ENCODE measurements around the gene PPP1R12B.
"Not testable (repeated sequence)": the region's sequence is repeated elsewhere in the genome, so short reads cannot be mapped to it uniquely, and the experiment has no call there.

The PPP1R12B gene

GRCh38 chr1:202456372-202457169, 108.1 kb downstream of the PPP1R12B start:
- not testable (repeated sequence) for DNase-seq

DNA sequence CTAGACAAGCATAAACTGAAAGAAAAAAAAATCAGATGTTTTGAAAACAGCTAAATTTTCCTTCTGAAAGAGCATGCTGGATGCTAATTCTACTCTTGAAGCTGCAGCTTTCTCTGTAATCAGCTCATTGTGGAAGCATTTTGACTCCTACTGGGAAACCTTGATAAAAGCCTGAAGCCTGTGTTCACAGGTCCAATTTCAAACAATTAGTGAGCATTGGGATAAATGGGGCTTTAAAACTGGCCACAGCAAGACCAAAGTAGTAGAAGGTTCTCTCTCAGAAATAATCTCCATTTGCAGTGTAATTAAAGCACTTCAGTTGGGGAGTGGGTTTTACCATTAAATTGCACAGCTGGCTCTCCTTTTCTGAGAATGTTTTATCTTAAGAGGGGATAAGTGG, 110.2 kb downstream of the PPP1R12B start:
- DNase-seq: not testable (repeated sequence)

DNA sequence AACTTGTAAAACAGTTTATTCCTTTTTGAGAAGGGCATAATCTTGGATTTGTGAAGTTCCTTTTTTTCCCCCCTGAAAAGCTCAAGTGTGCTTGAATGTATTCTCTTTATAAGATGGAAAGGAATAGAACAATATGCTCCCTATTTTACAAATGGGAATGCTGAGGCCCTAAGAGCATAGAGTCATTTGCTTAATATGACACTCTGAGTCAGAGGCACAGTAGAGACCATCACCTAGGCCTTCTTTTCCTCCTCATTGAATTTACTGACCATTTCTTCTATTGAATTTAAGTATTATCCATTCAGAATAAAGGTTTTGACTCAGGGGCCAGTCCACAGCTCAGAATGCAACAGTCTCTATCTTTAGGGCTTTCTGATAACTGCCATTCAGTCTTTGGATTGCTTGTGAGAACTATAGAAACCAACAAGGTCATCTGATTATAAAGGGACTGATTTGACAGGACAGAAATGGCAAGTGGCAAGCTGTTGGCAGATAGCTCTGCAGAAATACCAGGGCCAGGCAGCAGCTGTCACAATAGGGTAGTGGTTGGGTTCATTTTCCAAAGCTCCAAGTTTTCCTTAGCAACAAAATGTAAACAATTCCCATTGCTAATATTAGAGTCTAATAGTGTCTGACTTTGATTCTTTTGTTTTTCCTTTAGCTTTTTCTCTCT, 111.1 kb downstream of the PPP1R12B start:
- DNase-seq: peak; percentile 4

DNA sequence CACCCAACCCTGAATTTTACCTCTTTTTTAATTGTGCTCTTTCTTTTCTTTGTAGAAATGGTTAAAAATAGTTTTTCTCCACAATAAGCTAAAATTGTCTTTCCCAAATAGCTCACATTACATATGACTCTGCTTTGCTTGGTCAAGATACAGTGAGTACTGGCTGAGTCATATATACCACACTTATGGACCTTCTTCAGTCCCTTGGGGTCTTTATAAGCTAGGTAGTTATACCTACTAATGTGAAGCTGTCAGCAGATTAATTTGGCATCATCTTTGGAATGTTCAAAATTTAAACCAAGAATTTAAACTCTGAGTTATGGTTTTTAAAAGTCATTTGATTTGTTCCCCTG, 111.6 kb downstream of the PPP1R12B start:
- DNase-seq: not testable (repeated sequence)

- no peak for DNase-seq
Measured at GRCh38 chr1:202462342-202463076, 114.0 kb downstream of the PPP1R12B start.

DNA sequence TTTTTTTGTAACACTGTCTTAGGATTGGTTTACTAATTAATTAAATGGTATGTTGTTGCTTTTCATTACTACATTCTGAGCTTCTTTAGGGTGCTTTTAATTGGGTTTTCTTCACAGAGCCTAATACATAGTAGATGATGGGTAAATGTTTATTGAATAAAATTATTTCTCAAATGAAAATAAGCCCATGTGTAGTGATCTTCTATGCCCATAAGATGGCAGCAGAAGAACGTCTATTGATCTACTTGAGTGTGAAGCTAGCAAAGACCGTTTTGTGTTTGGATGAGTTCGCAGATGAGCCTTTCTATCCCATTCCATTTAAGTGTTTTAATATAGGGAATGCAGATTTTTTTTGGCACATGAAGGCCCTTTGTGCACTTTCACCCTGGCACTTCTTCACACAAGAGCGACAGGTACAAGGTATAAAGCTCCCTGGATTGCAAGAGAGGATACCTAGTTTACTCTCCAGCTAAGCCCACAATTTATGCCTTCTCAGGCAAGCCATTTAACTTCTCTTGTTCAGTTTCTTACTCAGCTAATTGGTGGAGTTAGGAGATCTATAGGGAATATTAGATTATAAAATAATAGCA, 115.7 kb downstream of the PPP1R12B start:
- peak; percentile 1 for DNase-seq

GRCh38 chr1:202465644-202466270, 117.3 kb downstream of the PPP1R12B start:
- DNase-seq: not testable (repeated sequence)

GRCh38 chr1:202466339-202466738, 117.8 kb downstream of the PPP1R12B start:
- not testable (repeated sequence) for DNase-seq

- DNase-seq: not testable (repeated sequence)
Measured at GRCh38 chr1:202467381-202467780, 118.9 kb downstream of the PPP1R12B start.

GRCh38 chr1:202468695-202469094, 120.2 kb downstream of the PPP1R12B start:
- not testable (repeated sequence) for DNase-seq

DNA sequence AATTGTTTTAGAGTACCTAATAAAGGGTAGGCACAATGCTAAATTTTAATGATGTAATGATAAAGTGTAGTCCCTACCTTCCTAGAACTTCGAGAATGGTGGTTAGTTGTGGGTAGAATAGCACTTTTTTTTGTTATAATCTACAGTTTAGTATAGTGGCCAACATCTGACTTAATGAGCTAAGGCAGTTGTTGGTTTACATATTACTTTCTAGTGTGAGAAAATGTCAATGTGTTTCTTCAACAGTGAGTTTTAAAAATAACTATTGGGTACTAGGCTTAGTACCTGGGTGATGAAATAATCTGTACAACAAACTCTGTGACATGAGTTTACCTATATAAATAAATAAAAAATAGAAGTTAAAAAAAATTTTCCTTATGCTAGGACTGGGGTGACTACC, 120.6 kb downstream of the PPP1R12B start:
- DNase-seq: not testable (repeated sequence)

DNA sequence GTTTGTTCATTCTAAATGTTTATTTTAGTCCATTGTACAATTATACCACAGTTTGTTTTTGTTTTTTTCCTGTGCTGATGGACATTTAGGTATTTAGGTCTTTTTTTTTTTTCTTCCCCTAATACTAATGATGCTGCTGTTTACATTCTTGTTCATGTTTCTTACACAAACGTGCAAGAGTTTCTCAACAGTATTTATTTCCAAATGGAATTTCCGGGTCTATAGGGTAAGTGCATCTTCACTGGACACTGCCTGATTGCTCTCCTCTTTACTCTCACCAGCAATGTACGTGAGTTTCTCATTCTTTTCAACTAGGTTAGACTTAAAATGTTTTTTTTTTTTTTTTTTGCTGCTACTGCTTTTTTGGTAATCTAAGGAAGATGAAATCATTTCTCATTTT, 122.7 kb downstream of the PPP1R12B start:
- no peak for DNase-seq

GRCh38 chr1:202472347-202473124, 124.0 kb downstream of the PPP1R12B start:
- not testable (repeated sequence) for DNase-seq

DNA sequence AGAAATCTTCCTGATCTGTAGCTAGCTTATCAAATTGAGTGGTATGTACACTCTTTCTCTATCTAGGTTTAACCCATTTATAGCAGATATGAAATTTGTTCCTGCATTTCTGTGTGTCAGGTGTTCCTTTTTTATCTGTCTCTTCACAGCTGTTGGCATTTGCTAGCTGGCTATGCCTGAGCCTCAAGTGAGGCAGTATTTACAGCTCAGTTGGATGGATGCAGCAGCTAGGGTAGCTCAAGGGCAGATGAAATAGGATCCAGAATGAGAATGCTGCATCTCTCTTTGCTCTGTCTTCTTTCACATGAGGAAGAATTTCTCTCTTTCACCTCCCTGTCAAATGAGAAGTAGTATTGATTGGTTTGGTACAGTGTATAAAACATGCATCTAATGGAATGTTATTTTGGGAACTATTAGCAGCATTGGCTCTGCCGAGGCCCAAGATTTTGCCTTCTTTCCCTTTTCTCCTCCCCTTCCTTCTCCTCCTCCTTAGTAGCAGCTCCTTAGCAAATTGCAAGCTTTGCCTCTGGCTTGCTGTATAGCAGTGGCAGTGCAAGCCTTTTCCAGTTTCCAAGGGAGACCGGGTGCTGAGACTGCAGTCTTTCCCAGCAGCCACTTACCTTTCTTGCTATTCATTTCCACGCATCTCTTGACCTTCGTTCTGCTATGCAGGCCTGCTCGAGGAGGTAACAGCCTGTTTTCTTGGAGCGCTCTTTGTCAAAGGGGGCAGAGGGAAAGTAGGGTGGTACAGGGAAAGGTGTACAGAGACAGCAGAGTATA, 125.0 kb downstream of the PPP1R12B start:
- DNase-seq: not testable (repeated sequence)

- not testable (repeated sequence) for DNase-seq
Measured at GRCh38 chr1:202479661-202480060, 131.2 kb downstream of the PPP1R12B start.

- not testable (repeated sequence) for DNase-seq
Measured at GRCh38 chr1:202480640-202481039, 132.1 kb downstream of the PPP1R12B start.

DNA sequence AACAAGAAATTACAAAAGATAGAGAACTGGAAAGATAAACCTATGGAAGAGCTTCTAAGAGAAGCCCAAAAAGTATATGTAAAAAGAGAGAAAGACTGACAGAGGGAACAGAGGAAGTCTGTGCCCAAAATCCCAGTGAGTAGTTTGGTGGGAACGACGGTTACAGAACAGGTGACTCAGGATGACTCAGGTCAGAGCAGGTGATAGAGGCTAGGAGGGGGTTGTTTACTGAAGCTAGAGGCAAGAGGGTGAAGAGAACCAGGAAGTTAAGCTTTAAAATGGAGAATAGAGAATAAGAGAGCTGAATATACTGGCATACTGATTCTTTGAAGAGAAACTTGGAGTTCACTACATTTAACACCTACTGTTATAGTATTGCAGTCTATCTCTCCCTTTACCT, 134.9 kb downstream of the PPP1R12B start:
- not testable (repeated sequence) for DNase-seq

- not testable (repeated sequence) for DNase-seq
Measured at GRCh38 chr1:202484032-202484431, 135.5 kb downstream of the PPP1R12B start.

GRCh38 chr1:202484820-202485219, 136.3 kb downstream of the PPP1R12B start:
- DNase-seq: not testable (repeated sequence)

- not testable (repeated sequence) for DNase-seq
Measured at GRCh38 chr1:202488178-202488649, 139.7 kb downstream of the PPP1R12B start.

GRCh38 chr1:202489101-202489500, 140.6 kb downstream of the PPP1R12B start:
- DNase-seq: not testable (repeated sequence)

Data from NCI-H446 treated with DMSO at 0.1 percent for 48 hours (cell line).